Dermis microvascular lymphatic vessel endothelial cell (primary cell): ENCODE measurements around the gene BRF1. TPM values are rescaled to one million over a fixed set of nuclear protein-coding genes. Genes with fewer than 3 reads are reported as not detected.
"Not testable (repeated sequence)": the region's sequence is repeated elsewhere in the genome, so short reads cannot be mapped to it uniquely, and the experiment has no call there.

Experiments used
- DNase-seq, 2 donors: peaks; one replicate each; pipeline versions ENCODE4 v3.0.0 to v3.0.0-alpha.2; 2010; ENCODE audit warnings: low read depth in 2 of 2
- total RNA-seq: library from RNA; depleted of rRNA; stranded (reverse); fragments of >200 nt; gene quantifications from 2 replicates; pipeline ENCODE4 v1.2.1, GENCODE V29; 2014

Gene BRF1
- total RNA-seq, 1 donor from 2014 or later, result 20.8 TPM

DNA sequence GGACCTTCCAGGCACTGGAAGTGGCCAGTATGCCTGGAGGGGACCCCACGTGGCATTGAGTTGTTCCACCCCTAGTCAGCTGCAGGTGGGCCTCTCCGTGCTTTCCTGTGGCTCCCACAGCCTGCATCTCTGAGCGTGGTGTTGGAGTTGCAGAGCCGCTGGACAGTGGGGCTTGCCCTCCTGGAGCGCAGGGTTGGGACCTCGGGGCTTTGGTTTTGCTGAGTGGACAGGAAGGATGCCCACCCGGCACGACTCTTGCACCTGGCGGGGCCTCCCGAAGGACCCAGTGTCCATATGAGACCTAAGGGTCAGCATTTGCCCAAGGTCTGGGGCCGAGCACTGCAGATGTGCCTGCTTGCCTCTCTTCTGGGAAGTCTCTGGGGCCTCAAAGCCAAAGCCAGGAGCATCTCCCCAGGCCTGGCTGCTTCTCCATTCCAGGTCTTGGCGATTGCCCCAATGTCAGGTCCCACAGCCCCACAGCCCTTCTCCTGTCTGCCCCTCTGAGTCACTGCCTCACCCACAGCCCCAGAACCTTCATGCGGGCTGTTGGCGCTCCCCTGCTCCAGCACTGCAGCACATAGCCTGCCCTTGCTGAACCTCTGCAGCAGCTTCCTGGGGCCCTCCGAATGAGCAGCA is 15.3 kb upstream of the BRF1 start:
- DNase-seq, result no peak

DNA sequence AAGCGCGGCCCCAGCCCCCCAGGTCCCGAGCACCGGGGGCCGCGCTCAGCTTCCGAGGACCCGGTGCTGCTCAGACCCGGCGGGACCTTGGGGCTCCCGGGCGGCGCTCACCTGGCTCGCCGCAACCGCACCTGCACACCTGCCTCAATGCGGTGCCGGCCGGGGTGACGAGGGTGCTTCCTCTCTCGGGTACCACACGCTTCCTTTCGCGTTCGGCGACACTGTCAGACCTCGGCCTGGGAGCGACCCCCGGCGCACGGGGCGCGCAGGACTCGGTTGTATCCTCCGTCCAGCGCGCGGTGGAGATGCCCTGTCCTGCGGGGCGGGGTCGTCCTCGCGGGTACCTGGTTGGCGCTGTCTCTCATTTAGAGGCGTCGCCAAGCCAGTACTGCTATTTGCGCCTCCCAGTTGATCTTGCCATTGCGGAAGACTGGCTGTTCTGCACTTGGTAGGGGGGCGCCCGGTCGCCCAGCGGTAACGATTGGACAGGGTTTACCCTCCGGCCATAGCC is 14.5 kb upstream of the BRF1 start:
- peak in 1 of 2 donors; percentile 51 for DNase-seq

DNA sequence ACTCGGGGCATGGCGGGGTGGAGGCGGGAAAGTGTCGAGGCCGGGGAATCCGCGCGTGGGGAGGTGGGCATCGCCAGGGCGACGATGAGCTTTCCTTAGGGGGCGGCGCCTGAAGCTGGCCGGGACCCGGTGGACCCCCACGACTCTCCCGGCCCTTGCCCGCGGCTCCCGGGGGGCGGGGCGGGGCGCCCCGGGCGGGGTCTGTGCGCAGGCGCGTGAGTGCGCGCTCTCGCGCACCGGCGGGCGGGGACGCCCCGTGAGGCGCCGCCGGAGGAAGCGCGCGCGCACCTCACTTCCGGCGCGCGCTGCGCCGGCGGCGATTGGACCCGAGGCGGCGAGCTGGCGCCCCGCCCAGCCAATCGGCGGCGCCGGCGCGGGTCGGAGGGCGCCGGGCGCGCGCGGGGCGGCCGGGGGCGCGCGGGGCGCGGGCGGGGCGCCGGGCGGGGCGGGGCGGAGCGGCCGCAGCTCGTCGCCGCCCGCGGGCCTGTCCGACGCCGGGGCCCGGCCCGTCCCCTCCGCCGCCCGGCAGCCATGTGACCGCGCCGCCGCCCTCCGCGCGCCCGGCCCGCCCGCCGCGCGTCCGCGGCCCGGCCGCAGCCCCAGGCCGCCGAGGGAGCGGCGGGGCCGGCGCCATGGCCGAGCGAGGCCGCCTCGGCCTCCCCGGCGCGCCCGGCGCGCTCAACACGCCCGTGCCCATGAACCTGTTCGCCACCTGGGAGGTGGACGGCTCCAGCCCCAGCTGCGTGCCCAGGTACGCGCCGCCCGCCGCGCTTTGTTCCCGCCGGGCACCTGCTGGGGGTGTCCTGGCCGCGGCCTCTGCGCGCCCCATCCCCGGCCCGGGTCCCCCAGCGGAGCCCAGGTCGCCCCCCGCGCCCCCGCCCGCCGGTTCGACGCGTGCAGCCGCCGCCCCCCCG is 13.7 kb upstream of the BRF1 start, which contains the start of gene PACS2:
Gene PACS2 (plus strand): TSS at position 462 of the 914 bp plus-strand sequence. CDS start 171 bp downstream, at position 633.
- peak; percentile 73 to 89 for DNase-seq

DNA sequence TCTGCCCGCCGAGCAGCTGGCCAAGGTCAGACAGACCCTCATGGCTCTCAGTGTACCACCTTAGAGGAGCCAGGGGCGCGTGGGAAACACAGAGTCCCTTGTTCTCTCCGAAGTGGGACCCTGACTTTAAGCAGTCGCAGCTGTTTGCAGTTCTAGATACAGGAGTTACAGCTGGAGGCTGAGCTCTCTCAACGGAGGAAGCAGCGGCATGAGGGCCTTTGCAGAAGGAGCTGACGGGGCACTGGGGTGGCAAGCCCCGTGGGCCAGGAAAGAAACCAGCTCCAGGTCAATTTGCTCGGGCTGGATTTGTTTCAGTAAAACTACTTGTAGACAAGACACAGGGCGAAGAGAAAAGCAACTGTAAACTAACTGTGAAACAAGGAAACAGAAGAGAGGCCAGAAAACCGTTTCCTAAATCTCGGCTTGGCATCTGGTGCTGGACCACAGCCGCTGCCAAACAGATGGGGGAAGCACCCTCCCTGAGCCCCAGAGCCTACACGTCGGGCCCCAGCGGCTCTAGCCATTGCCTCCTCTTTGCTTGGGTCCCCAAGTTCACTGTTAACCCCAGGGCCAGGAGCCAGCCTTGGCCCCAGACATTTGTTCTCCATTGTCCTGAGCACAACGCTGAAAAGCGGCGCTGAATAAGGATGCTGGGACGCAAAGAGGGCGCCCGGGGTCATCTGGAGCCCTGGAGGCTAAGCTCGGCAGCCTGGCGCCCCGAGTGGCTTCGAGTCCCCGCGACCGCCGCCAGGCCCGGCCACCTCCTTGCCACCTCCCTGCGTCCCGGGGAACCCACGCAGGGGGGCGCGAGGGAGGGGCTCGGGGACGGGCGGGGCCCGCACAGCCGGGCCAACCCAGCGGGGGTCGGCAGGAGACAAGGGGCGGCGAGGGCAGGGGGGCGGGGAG is 12.8 kb upstream of the BRF1 start:
- DNase-seq, result no peak

DNA sequence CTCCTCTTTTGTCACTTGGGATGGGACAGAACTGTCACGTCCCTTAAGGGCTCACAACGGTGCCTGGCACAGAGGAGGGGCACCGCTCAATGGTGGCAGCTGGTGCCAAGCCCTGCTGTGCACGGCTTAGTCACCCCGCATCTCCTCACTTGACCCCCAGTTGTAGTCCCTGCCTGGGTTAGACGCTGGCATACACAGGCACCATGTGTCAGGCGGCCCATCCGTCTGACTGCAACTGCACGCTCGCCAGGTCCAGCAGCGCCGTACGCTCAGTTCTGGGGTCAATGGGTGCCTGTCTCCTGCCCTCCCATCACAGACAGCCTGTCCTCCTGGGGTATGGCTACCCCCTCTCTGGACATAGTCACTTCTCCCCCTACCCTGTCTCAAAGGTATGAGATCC is 12.2 kb upstream of the BRF1 start:
- no peak for DNase-seq

DNA sequence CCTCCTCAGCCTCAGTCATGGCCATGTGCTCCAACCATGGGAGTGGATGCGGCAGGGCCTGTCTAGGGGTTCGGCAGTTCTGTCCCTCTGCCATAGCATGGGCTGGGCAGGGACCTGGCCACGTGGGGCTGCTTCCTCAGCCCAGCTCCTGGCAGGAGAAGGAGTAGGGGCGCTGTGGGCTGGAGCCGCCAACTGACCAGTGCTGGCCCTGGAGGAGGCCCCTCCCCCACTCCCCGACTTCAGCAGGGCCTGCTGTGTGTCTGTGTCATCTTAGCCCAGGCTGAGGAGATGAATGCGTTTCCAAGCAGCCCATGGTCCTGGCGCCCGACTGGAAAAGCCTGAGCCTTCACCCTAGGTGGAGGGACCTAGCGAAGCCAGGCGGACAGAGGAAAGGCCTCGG is 11.0 kb upstream of the BRF1 start:
- no peak for DNase-seq

DNA sequence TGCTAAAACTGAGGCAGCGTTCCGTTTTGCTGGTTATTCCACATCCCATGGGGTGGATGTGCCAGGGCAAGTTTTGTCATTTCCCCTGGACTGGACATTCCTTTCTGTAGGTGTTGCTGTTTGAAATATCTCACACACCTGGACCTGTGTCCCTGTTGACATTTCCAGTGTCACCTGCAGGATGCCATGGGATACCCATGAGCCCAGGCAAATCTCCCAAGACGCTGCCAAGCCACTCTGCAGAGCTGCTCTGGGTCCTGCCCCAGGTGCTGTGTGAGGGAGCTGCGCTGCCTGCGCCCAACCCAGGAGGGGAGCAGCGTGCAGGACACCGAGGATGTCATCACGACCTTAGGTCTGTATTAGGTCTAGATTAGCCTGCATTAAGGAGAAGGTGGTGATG is 8.6 kb upstream of the BRF1 start:
- no peak for DNase-seq

DNA sequence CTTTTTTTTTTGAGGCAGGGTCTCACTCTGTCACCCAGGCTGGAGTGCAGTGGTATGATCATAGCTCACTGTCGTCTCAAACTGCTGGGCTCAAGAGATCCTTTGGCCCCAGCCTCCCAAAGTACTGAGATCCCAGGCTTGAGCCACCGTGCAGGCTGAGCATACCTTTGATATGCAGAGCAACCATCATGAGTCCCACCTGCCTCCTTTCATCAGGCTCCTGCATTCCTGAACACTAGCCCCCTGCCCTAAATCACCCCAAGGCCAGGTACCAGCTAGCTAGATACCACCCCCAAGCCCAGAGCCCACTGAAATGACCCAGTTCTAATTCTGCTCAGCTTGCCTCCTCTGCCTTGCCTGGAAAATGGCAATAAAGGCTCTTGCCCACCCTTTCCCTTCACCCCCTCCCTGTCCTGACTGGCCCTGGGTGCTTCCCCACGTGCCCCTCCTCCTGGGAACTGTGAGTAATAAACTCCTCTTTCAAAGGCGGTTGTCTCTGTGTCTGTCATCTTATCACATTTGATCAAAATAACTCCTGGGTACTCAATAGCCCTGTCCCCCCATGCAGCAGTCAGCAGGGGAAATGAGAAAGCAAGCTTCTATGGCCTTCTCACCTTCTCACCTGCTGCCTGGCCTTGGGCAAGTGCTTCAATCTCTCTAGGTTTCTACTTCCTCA is 6.4 kb upstream of the BRF1 start:
- DNase-seq, result no peak

DNA sequence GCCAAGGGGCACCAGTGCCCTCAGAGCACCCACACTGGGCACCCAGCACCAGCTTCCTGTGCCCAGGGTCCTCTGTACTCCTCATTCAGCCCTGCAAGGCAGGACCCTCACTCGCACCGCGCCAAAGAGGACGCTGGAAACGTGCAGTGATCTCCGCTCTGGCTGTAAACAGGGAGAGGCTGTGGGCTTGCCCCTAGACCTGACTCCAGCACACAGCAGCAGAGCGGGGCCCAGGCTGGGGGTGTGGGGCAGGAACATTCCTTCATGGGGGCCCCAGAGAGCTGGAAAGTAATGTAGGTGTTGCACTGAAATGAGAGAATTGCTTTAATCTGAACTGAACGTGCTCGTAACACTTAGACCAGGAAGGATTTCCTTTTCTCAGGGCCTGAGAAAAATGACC is 5.0 kb upstream of the BRF1 start:
- no peak for DNase-seq

DNA sequence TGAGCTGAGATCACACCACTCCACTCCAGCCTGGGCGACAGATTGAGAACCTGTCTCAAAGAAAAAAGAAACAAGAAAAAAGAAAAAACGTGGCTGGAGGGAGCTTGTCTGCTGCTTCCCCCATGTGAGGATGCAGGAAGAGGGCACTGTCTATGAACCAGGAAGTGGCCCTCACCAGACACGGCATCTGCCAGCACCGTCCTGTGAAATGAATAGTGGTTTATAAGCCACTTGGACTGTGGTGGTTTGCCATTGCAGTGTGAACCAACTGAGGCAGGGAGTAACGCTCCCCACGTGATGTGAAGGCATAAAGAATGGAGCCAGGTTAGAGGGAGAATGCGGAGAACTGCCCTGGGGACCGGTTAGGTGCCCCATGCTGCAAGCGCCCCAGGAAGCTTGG is 4.5 kb upstream of the BRF1 start:
- no peak for DNase-seq

DNA sequence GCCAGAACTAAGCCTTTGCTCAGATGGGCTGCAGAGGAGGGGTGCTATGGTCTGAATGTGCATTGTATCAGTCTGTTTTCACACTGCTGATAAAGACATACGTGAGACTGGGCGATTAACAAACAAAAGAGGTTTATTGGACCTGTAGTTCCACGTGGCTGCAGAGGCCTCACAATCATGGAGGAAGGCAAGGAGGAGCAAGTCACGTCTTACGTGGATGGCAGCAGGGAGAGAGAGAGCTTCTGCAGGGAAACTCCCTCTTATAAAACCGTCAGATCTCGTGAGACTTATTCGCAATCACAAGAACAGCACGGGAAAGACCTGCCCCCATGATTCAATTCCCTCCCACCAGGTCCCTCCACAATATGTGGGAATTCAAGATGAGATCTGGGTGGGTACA is 3.8 kb upstream of the BRF1 start:
- no peak for DNase-seq

DNA sequence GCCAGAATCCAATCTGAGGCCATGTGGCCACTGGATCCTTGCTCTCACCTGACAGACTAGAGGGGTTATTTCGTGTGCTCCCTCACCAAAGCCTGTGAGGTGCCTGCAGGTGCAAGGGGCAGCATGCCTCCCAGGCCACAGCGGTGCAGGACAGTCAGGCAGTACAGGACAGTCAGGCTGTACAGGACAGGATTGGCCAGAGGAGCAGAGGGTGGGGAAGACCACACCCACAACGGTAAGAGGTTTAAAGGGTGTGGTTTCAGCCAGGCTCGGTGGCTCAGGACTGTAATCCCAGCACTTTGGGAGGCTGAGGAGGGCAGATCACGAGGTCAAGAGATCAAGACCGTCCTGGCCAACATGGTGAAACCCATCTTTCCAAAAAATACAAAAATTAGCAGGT is 3.1 kb upstream of the BRF1 start:
- no peak for DNase-seq

DNA sequence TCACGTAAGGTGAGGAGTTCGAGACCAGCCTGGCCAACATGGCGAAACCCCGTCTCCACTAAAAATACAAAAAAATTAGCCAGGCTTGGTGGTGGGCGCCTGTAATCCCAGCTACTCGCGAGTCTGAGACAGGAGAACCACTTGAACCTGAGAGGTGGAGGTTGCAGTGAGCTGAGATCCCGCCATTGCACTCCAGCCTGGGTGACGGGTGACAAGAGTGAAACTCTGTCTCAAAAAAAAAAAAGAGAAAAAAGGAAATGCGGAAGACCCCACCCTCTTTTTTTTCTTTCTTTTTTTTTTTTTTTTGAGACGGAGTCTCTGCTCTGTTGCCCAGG is 1.1 kb upstream of the BRF1 start:
- DNase-seq, result not testable (repeated sequence)

DNA sequence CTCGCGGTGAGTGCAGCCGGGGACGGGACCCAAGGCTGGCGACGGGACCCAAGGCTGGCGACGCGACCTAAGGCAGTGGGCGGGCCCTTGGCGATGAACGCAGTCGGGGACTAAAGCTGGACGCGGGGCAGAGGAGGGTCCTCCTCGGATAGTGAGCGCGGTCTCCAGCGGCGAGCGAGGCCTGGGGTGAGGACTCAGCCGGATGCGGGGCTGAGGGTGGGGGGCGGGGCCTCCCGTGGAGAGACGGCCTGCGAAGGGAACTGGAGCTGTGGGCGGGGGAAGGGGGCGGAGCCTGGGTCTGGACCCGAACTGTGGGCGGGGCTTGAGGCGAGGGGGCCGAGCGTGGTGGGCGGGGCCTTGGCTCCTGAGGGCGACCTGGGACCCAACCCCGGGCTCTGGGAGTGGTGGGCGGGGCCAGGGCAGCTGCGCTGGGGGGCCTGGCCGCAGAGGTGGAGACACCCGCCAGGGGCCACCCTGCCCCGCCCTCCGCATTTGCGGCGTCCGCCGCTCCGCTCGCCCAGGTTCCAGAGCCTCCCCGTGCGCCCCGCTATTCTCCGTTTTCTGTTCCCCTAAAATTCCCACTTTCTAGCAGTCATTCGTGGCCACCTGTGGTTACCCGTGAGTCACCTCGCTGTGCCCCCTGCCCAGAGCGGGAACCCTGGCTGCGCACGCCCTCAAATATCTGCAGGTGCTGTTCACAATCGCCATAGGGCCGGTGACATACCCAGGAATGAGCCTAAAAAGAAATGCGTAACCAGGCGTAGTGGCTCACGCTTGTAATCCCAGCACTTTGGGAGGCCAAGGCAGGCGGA is 508 bp upstream of the BRF1 start:
- peak; percentile 85 to 95 for DNase-seq

DNA sequence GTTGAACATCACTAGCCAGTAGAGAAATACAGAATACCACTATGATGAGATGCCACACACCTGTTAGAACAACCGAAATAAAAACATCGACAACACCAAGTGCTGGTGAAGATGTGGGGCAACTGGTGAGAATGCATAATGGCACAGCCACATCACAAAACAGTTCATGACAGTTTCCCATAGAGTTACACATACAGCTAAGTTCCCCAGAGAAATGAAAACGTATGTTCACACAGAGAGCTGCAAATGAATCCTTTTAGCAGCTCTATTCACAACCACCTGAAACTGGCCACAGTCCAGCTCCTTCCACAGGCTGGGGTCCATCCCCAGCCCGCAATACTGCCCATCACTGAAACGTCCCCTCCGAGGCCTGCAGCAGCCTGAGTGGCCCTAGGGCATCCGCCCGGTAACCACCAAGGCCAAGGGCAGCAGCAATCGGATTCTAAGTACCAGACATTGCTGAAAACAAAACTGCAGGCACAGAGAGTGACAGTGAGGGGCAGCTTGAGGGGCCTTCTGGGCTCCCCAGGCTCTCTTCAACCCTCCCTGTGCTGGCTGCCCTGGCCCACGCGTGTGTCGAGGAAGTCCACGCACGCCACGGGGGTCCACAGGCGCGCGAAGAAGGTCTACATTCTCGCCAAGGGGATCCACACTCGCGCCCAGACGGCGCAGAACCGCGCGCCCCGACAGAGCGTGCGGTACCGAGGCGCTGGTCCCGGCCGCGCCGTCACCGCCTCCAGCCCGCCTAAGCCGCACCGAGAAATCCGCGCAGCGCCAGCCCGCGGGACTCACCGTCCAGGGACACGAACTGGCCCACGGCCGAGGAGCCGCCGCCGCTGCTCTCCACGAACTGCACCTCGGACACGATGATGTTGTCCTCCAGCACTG is 903 bp downstream of the BRF1 start:
- DNase-seq, result no peak

DNA sequence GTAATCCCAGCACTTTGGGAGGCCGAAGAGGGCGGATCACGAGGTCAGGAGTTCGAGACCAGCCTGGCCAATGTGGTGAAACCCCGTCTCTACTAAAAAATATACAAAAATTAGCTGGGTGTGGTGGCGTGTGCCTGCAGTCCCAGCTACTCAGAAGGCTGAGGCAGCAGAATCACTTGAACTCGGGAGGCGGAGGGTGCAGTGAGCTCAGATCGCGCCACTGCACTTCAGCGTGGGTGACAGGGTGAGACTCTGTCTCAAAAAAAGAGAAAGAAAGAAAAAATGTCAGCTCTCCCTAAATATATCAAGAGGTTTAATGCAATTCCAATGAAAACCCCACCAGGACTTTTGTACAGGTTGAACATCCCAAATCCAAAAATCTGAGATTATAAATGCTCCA is 3.5 kb downstream of the BRF1 start:
- not testable (repeated sequence) for DNase-seq

DNA sequence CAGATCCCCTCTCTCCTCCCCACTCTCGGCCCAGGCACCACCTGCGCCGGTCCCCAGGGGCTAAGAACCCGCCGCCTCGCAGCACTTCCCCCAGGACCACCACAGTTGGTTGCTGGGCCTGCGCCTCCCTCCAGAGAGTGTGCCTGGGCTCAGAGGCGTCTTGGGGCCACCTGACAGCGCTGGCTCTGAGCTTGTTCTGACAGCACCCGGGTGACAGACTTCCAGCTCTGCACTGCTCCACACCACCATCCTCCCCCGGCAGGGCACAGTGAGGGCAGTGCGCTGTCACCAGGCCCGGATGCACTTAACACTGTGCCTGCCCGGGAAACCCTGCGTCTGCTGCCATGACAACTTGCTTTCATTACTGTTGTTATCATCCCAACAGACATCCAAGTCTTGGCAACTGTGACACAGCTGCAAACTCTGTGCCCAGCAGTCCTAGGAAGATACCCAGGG is 6.6 kb downstream of the BRF1 start:
- peak; percentile 94 to 96 for DNase-seq

DNA sequence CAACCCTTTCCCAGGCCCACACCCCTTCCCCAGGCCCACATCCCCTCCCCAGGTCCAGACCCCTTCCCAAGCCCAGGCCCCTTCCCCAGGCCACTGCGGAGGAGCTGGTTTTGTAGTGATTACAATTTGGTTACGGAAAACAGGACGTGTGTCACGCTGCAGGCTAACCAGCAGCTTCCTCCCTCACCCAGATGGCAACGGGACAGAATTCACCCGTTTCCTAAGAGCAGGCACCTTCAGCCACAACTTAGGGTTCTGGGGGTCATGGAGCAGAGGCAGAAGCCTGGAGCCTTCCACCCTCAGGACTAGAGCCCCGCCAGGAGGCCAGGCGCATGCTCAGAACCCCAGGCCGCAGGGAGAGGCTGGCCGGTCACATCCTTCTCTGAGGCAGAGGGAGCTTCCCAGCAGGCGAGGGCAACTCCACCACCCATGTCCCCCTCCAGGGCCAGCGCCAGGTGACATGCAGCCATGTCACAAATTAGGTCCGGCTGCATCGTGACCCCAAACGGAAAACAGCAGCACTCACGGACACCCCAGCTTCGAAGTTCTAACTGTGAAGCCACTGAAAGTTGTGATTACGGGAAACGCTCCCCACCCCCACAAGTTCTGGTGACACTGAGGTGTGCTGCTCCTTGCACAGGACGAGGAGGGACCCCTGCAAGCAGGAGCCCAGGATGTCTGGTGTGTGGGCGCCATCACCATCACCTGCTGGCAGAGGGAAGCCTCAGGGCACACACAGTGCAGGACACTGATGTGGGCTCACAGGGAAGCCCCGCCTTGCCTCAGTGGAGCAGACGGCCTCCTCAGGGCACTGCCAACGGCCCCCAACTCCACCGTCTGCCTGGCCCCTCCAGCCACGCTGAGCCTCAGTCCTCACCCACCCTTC is 7.7 kb downstream of the BRF1 start:
- DNase-seq, result peak; percentile 73 to 76
